ENCODE measurements around the gene ASPSCR1.

- TF ChIP-seq, protein P1, sequence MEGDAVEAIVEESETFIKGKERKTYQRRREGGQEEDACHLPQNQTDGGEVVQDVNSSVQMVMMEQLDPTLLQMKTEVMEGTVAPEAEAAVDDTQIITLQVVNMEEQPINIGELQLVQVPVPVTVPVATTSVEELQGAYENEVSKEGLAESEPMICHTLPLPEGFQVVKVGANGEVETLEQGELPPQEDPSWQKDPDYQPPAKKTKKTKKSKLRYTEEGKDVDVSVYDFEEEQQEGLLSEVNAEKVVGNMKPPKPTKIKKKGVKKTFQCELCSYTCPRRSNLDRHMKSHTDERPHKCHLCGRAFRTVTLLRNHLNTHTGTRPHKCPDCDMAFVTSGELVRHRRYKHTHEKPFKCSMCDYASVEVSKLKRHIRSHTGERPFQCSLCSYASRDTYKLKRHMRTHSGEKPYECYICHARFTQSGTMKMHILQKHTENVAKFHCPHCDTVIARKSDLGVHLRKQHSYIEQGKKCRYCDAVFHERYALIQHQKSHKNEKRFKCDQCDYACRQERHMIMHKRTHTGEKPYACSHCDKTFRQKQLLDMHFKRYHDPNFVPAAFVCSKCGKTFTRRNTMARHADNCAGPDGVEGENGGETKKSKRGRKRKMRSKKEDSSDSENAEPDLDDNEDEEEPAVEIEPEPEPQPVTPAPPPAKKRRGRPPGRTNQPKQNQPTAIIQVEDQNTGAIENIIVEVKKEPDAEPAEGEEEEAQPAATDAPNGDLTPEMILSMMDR (IDR thresholded peaks at IDR 0.05), result no peak
- TF ChIP-seq ATF1 (CRISPR knock-in tag; IDR thresholded peaks at IDR 0.05) (no peak), NFYB (CRISPR knock-in tag; conservative IDR thresholded peaks at IDR 0.05; ENCODE audit: low read depth) (no peak), NR2C2 (CRISPR knock-in tag; IDR thresholded peaks at IDR 0.05) (no peak)
Observed at GRCh38 chr17:82035956-82036633, 58.7 kb downstream of the ASPSCR1 start.
